Effector CD4-positive, alpha-beta T cell (primary cell): ENCODE results near the gene CHCHD3.

Experiments used
- DNase-seq: peaks from one replicate; pipeline ENCODE4 v3.0.0-alpha.2; 2020
- total RNA-seq: gene quantifications from one replicate; lab custom pipeline; 2026; lab: John Stamatoyannopoulos, UW

CHCHD3 gene
- 29.1 reads per million, percentile 55 among the genes with 10 or more reads in this experiment for total RNA-seq

DNA sequence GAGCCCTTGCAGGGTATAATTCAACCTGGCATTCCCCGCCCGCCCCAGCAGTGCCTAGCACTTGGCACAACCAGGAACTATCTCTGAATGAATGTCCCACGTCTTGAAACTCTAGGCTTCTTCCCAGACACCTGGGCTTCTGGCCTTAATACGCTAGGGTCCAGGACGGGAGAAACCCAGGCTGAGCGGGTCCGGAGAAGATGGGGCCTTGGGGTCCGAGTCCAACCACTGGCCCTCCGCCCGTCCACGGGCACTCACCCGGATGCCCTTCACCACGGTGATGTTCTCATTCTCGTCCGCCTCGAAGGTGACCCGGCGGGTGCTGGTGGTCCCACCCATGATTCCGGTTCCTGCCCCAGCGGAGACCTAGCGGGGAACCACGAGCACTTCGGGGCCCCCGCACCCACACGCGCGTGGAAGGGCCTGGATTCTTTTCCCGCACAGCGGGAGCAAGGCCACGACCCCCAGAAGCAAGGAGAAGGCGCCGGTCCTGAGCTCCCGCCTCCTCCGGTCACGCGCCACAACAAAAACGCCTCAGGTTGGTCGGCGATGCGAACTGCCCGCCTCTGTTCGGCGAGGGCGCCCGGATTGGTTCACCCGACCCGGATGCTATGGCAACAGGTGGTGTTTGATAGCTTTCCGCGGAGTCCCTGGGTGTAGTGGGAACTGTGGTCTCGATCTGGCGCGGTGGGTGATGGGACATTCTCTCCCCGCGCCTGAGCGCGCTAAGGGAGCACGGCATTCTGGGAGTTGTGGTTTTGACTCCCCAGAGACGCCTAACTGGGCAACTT lies at the start of gene CHCHD3:
CHCHD3 (minus strand) TSS at position 492 of the 791 bp plus-strand sequence; CDS start at position 339, 153 bp downstream.
- DNase-seq = peak; percentile 95

DNA sequence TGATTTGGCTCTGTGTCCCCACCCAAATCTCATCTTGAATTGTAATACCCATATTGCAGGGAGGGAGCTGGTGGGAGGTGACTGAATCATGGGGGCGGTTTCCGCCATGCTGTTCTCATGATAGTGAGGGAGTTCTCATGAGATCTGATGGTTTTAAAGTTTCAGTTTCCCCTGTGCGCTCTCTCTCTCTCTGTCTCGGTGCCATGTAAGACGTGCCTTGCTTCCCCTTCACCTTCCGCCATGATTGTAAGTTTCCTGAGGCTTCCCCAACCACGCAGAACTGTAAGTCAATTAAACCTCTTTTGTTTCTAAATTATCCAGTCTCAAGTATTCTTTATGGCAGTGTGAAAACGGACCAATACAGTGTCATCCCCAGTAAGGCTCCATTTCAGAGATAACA lies 48.3 kb upstream of the CHCHD3 start:
- DNase-seq = no peak

DNA sequence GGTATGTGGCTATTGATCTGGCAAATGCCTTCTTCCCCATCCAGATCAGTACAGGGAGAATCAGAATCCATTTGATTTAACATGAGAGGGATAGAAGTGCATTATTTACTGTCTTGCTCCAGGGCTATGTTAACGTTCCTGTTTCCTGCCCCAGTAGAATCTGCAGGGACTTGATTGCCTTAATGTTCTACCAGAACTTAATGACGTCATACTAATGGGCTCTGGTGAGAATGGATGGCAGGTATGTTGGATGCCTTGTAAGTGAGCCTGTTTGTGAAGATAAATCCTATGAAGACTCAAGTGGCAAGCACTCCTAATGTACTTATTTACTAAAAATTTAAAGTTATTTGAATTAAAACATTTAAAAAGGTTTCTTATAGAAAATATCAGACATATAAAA lies 44.5 kb upstream of the CHCHD3 start:
- DNase-seq = no peak

DNA sequence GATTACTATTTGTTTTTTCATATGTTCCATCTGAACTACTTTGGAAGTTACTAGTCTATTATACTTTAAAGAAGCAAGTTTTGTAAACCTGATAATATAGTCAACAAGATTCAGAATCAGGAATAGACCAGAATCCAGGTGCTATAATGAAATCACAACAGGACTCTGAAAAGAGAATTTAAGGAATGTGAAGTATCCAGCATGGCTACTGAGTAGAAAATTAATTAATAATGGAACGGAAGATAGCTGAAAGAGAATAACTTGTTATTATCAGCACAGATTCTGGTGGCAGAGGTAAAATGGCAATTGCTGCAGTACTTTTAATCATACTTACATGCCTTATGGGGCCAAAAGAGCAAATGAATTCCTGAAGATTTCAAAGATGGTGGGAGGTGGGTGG lies 43.1 kb upstream of the CHCHD3 start:
- DNase-seq = no peak

DNA sequence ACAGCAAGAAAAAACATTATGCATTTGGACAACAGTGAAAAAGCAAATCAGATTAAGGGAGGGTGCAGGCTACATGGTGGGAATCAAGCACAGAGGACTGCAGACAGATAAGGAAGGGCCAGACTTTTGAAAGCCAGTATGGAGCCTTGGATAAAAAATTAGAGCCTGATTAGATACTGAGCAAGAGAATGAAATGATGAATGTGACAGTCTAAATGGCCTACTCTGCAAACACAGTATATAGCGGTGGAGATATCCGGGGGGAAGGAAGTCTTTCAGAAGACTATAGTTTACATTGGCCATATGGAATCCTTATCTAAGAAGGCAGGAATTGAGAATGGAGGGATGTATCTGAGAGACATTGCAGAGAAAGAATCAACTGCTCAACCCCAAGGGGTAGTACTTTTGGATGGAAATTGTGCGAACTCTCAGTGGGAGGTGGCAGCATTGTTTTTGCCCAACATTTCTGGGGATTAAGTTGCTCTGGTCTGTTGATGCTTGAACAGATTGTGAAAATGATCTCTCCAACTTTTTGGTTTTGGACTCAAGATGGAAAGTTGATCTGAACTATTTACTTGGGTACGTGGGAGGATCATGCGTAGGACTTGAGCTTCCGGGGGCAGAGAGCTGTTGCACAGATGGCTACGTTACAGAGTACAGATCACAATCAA lies 39.4 kb upstream of the CHCHD3 start:
- no peak for DNase-seq

DNA sequence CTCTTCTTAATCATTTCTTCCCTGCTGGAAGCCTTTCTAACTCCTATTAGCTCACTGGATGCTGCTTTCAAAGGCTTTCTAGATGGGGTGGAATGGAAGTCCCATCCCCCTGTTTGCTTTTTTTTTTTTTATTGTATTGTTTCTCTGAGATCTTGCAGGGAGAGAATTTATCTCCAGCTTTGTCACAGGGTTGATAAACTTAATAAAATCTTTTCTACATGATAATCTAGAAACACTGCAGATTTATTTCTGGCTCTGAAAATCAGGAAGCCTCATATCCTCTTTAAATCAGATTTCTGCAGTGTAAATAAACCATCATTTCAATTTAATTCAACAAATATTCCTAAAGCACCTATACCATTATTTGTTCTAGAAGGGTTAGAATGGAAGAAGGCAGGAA lies 37.2 kb upstream of the CHCHD3 start:
- no peak for DNase-seq

DNA sequence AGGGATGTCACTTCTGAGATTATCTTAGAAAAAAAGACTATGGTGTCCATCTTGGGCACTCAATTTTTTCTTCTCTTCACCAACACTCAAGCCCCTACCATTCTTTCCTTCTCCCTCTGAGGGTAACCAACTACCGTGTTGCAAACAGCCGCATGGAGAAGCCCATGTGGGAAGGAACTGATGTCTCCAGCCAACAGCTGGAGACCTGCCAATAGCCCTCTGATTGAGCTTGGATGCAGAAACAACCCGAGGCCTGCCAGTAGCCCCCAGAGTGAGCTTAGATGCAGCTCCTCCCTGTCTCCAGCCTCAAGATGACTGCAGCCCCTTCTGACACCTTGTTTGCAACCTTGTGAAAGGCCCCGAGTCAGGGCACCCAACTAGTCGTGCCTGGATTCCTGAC lies 36.4 kb upstream of the CHCHD3 start:
- no peak for DNase-seq

DNA sequence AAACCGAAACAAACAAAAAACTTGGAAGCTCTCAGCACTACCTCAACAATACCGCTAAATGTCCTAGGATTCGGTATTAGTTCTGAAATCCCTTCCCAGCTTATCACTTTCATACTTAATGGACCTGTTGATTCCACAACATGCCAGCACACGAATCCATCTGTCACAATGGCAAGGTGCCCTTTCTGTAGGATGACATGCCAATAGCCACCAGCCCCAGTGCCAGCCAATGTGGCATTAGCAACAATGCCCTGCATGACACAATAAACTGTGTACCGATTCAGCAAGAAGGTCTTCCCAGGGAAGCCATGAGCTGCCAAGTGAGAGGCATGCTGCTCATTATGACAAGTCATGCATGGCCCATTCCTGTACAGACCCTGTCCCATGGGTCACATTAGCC lies 35.6 kb upstream of the CHCHD3 start:
- no peak for DNase-seq

DNA sequence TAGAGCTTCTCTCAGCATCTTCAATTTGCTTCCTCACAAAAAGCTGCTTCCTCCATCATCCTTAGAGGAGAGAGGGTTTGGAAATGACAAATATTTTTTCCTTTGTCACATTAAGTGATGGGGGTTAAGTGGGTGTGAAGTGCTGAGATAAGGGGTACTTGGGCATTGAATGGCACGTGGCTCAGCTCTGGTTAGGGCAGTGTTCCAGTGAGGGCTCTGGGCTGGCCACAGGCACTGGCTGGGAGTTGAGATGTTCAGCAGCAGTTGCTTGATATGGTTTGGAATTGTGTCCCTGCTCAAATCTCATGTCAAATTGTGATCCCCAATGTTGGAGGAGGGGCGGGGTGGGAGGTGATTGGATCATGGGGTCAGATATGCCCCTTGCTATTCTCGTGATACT lies 33.7 kb upstream of the CHCHD3 start:
- DNase-seq = no peak

DNA sequence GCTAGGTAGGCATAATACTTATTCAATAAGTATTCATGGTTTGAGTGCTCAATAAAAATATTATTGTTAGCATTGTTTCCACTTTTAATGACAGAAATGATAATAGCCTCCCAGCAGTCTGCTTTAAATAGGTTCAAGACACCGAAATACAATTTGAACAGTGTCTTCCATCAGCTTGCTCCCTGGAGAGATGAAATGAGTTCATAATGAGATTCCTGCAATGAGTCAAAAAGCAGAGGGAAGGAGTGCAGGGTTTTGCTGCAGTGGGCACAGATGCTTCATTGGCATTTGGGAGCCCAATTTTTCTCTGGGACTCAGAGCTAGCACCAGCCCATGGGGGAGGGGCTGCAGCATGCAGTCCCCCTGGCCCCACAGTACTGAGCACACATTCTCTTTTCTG lies 32.6 kb upstream of the CHCHD3 start:
- DNase-seq = no peak

DNA sequence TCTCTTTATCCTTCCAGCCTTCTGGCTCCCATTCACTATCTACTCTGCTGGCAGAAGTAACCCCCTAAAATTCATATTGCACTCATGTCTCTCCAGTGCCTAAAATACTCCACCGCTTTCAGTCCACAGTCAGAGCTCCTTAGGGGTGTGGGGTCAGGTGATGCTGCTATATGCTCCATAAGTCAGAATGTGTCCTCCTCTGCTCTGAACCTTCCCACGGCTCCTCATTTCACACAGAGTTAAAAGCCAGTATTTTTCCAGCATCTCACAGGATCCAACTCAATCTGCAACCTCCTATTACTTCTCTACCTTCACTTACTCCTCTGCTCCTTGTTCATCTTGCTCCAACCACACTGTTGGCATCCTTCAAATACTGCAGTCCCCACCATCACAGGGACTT lies 31.1 kb upstream of the CHCHD3 start:
- DNase-seq = no peak

DNA sequence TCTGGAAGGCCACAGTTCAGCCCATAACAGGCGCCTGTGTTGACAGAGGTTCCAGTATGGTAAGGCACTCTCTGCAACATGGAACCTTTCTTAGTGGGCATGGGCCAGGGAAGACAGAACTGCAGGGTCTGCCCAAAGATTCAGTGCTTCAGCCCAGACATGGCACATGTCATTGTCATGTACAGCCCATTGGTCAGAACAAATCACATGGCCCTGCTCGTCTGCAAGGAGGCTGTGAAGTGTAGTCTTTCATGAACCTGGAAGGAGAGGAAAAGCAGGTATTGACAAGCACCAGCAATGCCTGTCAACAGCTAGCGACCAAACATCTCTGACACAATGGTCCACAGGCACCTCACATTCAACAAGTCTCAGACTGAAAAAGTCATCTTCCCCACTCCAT lies 30.4 kb upstream of the CHCHD3 start:
- no peak for DNase-seq

DNA sequence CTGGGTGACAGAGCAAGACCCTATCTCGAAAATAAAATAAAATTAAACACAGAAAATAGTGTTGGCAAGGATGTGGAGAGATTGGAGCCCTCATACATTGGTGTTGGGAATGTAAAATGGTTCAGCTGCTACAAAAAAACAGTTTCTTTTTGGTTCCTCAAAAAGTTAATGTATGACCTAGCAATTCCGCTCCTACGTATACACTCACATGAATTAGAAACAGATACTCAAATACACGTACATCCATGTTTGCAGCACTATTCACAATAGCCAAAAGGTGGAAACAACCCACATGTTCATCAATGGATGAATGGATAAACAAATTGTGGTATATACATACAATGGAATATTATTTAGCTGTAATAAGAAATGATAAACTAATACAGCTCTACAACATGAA lies 28.4 kb upstream of the CHCHD3 start:
- no peak for DNase-seq

DNA sequence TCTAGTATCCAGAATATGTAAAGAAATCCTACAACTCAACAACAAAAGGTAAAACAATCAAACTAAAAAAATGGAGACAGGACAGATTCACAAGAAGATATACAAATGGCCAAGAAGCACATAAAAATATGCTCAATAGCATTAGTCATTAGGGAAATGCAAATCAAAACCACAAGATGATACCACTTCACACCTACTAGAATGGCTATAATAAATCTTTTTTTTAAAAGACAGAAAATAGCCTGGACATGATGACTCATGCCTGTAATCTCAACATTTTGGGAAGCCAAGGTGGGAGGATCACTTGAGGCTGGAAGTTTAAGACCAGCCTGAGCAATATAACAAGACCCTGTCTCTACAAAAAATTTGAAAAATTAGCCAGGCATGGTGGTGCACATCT lies 27.9 kb upstream of the CHCHD3 start:
- DNase-seq = no peak

DNA sequence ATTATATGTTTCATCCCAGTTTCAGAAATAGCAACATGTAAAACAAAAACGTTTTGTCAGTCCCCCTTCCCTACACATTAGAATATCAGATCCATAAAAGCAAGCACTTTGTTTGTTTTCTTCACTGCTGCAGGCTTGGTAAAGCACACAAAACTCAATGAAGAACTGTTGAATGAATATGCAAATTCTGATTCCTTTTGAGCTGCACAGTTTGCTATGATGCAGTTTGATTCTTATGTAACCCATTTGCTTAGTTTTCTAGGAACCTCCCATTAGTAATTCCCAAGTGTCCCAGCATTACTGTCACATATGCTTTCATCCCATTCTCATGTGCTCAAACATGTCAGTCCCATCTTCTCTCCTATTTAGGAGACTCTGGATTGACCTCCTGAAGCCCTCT lies 26.1 kb upstream of the CHCHD3 start:
- DNase-seq = no peak

DNA sequence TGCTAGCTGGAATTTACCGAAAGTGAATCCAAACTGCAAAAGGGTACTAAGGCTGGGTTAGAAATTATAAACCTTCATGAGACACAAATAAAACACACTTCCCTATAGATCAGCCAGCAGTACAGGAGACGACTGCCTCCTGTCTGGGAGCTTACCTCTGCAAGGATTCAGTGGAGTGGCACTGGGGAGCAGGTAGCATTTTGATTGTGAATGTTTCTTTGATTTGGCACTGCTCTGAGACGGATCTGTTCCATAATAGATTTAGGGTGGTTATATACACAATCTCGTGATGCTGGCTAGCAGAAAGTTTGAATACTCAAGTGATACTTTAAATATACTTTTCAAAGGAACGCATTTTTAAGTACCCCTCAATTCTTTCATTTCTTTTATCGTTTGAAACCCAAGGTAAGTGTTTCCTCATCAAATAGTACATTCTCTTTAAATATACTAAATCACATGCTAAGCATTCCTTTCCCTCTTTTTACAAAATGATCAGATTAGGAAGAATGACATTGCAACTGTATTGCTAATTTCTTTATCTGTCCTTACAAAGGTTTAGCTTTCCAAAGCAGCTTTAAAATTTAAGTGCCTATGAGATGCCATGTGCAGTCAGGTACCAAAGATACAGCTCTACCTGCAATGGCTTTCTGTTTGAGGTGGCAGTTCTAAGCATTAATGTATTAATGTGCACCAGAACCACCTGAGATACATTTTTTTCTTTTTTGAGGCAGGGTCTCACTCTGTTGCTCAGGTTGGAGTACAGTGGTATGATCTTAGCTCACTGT lies 20.6 kb upstream of the CHCHD3 start:
- DNase-seq = no peak

DNA sequence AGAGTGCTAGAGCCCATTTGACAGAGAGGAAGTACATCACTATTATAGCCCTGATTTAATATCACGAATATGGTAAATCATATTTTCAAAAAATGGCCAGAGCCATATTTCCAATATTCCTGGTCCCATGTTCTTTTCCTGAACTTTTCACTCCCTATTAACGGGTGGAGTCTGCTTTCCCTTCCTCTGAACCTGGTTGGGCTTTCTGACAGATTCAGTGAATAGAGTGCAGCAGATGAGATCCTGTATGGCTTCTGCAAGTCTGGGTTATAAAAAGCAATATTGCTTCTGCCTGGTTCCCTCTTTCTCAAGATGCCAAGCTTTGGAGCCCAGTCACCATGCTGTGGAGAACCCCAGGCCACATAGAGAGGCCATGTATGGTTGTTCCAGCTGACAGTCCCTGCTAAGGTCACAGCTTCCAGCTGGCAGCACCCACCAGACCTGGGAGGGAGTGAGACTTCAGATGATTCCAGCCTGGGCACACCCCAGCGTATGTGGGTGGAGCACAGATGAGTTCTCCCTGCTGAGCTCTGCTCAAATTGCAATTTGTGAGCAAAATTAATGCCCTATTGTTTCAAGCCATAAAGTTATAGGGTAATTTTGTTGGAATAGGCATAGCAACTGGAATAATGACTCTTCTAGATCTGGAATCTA lies 17.9 kb upstream of the CHCHD3 start:
- no peak for DNase-seq

DNA sequence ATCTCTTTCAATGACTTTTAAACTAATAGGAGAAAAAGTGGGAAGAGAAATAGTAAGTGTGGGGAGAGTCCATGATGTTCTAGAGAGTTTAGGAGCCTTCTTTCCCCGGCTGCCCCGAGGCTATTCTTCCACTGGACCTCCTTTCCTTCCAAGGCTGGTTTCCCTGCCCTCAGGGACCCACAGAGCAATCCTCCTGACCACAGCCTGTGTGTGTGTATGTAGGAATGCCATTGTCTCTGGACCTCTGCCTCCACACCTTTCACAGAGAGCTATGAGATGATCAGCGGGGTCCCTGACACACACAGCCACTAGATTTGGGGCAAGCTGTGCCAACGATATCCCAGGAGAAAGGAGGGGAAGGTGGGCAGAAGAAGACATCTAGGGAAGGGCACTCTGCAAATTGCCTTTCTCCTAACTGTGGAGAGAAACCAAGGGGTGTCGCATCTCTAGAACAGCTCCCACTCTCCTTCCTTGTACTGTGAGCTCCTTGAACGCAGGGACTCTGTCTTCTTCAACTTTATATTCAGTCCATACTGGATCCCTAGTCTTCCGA lies 13.3 kb upstream of the CHCHD3 start:
- no peak for DNase-seq

DNA sequence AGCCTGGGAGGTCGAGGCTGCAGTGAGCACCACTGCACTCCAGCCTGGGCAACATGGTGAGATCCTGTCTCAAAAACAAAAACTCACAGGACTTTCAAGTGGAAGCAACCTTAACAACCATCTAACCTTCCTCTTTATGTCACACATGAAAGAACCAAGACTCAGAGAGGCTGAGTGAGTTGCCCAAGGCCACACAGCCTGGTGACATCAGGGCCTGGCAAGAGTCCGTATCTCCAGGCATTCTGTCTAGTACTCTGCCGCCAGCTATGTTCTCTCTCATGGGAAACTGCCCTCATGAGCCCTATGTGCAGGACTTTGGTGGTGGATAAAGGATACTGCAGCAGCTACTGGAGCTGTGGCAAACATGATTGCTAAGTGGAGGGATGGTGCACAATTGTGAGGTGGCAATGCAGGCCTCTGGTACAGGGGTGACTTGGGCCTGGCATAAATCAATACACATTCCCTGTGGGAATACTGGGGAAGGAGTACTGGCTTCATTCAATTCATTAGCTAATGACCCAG lies 10.1 kb upstream of the CHCHD3 start:
- DNase-seq = no peak

DNA sequence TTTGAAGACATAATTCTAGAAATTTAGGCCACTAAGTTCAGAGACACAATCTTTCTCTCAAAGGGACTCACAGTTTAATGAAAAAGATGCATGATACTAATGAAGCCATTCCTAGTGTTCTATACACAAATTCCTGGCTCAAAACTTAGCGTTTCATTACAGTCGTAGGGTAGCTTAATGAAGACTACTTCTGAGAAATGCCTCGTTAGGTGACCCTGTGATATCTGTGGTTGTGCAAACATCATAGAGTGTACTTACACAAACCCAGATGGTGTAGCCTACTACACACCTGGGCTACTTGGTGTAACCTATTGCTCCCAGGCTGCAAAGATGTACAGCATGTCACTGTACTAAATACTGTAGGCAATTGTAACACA lies 488 bp upstream of the CHCHD3 start:
- no peak for DNase-seq

DNA sequence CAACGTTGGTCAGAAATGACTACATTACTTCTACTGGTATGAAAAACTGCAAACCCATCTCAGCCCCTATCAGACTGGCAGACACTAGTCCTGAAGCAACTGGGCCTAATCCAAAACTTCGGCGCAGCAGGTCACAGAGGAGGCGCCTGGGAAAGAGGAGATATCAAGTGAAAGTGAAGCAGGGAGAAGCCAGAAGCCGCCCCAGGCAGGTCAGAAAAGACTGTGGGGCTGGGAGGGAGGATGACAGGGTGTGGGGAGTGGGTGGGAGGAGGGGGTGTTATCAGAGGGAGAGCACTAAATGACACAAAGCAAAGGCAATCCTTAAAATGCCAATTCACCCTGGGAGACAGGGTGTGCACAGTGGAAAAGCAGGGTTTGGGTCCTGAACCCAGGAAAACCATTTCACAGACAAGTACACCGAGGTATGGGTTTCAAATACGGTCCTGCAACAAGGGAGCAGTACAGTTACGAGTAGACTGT lies 731 bp downstream of the CHCHD3 start:
- DNase-seq = no peak

DNA sequence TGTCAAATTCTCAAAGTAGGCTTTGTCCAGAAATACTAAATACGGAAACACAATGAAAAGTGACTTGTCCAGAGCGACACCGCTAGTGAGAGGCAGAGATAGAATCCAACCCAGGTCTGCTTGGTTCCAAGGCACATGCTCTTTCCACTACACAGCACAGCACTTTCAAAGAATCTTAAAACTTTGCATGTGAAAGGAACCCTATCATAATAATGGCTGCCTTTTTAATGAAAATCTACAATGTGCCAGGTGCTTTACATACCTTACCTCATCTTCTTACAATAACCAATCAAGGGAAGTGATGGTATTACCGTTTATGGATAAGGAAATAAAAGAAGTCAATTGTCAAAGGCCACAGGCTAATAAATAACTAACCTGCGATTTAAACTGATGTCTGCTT lies 2.6 kb downstream of the CHCHD3 start:
- DNase-seq = no peak
